HEK293T (cell line): ENCODE measurements around the gene ZNF205.
A peak's percentile ranks its signal among the peaks of the same experiment; 100 is the strongest.

ENCODE experiments used
- CTCF ChIA-PET: fragments of 350-600 bp; formaldehyde crosslinking; extraction: SDS; loops from one replicate; lab custom pipeline; 2021; ENCODE audit warnings: antibody characterized with exemption, inconsistent platforms; lab: Yijun Ruan, JAX
- POLR2A ChIA-PET: fragments of 350-600 bp; formaldehyde crosslinking; extraction: SDS; loops from one replicate; lab custom pipeline; 2020; ENCODE audit warnings: antibody characterized with exemption, inconsistent platforms; lab: Yijun Ruan, JAX
- DNase-seq: peaks from one replicate; pipeline ENCODE4 v3.0.0; 2012; ENCODE audit warnings: mixed read lengths; ENCODE audit errors: extremely low spot score
- ARNT ChIP-seq: fragments of 450-650 bp; IDR thresholded peaks from 2 replicates; pipeline ENCODE4 v1.6.1; 2017; ENCODE audit warnings: mild to moderate bottlenecking
- BHLHE40 ChIP-seq: fragments of 450-650 bp; IDR thresholded peaks from 2 replicates; pipeline ENCODE4 v1.6.1; 2016; ENCODE audit warnings: mild to moderate bottlenecking, moderate library complexity, borderline replicate concordance
- CTBP1 ChIP-seq: fragments of 450-650 bp; IDR thresholded peaks from 2 replicates; pipeline ENCODE4 v1.6.1; 2016; ENCODE audit warnings: borderline replicate concordance
- ELF4 ChIP-seq: fragments of 450-650 bp; IDR thresholded peaks from 2 replicates; pipeline ENCODE4 v1.6.1; 2017; ENCODE audit warnings: antibody characterized with exemption
- FOXA1 ChIP-seq: fragments of 450-650 bp; IDR thresholded peaks from 2 replicates; pipeline ENCODE4 v1.6.1; 2016; ENCODE audit warnings: mild to moderate bottlenecking
- FOXK2 ChIP-seq: fragments of 450-650 bp; IDR thresholded peaks from 2 replicates; pipeline ENCODE4 v1.6.1; 2016; ENCODE audit warnings: mild to moderate bottlenecking
- FOXM1 ChIP-seq: fragments of 450-650 bp; IDR thresholded peaks from 2 replicates; pipeline ENCODE4 v1.6.1; 2017; ENCODE audit warnings: mild to moderate bottlenecking, borderline replicate concordance
- HDGF ChIP-seq: fragments of 450-650 bp; IDR thresholded peaks from 2 replicates; pipeline ENCODE4 v1.6.1; 2017; ENCODE audit warnings: antibody characterized with exemption, borderline replicate concordance
- L3MBTL2 ChIP-seq: fragments of 450-650 bp; conservative IDR thresholded peaks from 2 replicates; pipeline ENCODE4 v1.6.1; 2016; ENCODE audit warnings: mild to moderate bottlenecking
- LEF1 ChIP-seq: fragments of 450-650 bp; IDR thresholded peaks from 2 replicates; pipeline ENCODE4 v1.6.1; 2017; ENCODE audit warnings: mild to moderate bottlenecking, borderline replicate concordance
- NFRKB ChIP-seq: fragments of 450-650 bp; IDR thresholded peaks from 2 replicates; pipeline ENCODE4 v1.6.1; 2016; ENCODE audit warnings: mild to moderate bottlenecking, moderate library complexity
- SP1 ChIP-seq: fragments of 450-650 bp; IDR thresholded peaks from 2 replicates; pipeline ENCODE4 v1.6.1; 2017
- SUZ12 ChIP-seq: fragments of 450-650 bp; IDR thresholded peaks from 2 replicates; pipeline ENCODE4 v1.6.1; 2016; ENCODE audit warnings: mild to moderate bottlenecking
- TARDBP ChIP-seq: fragments of 450-650 bp; IDR thresholded peaks from 2 replicates; pipeline ENCODE4 v1.6.1; 2016
- ZNF384 ChIP-seq: fragments of 450-650 bp; IDR thresholded peaks from 2 replicates; pipeline ENCODE4 v1.6.1; 2016
- TF ChIP-seq, protein P1 (sequence below): fragments of 450-650 bp; IDR thresholded peaks from 2 replicates; pipeline ENCODE4 v1.6.1; 2016

The ZNF205 gene

DNA sequence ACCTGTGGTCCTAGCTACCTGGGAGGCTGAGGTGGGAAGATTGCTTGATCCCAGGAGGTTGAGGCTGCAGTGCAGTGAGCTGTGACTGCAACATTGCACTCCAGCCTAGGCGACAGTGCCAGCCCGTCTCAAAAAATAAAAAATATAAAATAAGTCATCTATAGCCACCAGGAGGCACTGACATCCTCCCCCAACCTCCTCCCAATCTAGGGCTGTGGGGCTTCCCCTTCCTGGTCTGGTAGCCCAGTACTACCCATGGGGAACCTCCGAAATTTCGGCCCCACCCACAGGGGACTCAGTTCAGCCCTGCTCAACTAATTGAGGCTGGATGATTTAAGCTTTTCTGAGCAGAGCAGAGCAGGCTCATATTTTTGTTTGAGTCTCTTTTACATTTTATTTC is 16.5 kb upstream of the ZNF205 start:
- TF ChIP-seq TARDBP = no peak
- TF ChIP-seq ZNF384 = 0 out of 2 replicates have a peak, but pooled peaks have one; percentile 27
- POLR2A ChIA-PET = no interaction called here
- CTCF ChIA-PET = interaction anchor here (0.7 to 1.3 kb wide), 3 partner anchors 37 to 53 kb away, joined by 3 to 5 read pairs (median 4); no protein-coding TSS in a partner anchor
- DNase-seq = no peak

DNA sequence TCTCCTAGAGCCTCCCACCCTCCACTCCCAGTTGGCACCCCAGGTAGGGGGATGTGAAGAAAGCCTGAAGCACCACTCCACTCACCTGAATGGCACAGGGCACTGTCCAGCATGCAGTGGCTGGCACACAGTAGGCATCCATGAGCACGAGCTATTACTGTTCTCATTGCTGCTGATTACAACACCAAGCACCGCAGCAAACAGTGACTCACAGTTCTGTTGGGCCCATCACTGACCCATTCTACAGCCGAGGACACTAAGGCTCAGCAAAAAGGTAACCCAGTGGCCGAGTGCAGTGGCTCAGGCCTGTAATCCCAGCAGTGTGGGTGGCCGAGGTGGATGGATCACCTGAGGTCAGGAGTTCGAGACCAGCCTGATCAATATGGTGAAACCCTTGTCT is 16.0 kb upstream of the ZNF205 start:
- no peak for TF ChIP-seq BHLHE40
- TF ChIP-seq NFRKB = no peak
- no peak for TF ChIP-seq HDGF
- TF ChIP-seq CTBP1 = no peak
- TF ChIP-seq FOXM1 = no peak
- TF ChIP-seq, protein P1, sequence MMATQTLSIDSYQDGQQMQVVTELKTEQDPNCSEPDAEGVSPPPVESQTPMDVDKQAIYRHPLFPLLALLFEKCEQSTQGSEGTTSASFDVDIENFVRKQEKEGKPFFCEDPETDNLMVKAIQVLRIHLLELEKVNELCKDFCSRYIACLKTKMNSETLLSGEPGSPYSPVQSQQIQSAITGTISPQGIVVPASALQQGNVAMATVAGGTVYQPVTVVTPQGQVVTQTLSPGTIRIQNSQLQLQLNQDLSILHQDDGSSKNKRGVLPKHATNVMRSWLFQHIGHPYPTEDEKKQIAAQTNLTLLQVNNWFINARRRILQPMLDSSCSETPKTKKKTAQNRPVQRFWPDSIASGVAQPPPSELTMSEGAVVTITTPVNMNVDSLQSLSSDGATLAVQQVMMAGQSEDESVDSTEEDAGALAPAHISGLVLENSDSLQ = no peak
- no peak for TF ChIP-seq LEF1
- TF ChIP-seq L3MBTL2 = no peak
- no peak for TF ChIP-seq ELF4
- no peak for TF ChIP-seq TARDBP
- TF ChIP-seq SP1 = no peak
- no peak for TF ChIP-seq SUZ12
- TF ChIP-seq FOXA1 = no peak
- DNase-seq = no peak
- CTCF ChIA-PET = interaction anchor here (1.3 kb wide), 1 partner anchor 37 kb away, joined by 5 read pairs; no protein-coding TSS in a partner anchor
- POLR2A ChIA-PET = no interaction called here

DNA sequence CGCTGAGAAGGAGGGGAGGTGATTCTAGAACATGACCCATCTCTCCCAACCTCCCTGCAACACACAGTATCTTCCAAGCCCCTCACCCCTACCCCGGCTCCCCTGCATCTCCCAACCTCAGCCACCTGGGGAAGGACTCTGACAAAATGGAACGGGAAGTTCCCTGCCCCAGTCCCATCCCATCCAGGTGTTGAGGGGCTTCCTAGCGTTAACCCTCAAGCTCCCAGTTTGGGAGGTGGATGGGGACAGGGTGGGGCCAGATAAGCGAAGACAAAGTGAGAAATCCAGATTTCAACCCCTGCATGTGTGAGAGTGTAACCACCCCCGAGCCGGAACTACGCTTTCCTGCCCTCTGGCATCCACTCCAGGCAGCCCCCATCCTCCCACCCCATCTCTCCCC is 15.1 kb upstream of the ZNF205 start:
- CTCF ChIA-PET = interaction anchor here (1.9 to 2.7 kb wide), 2 partner anchors 32 to 38 kb away, joined by 5 to 14 read pairs; no protein-coding TSS in a partner anchor
- POLR2A ChIA-PET = interaction anchor here (1.2 to 1.6 kb wide), 2 partner anchors 38 to 52 kb away, joined by 5 to 6 read pairs; no protein-coding TSS in a partner anchor
- DNase-seq = no peak
- TF ChIP-seq SP1 (no peak), NFRKB (no peak), ELF4 (no peak), BHLHE40 (no peak), FOXA1 (no peak), LEF1 (no peak), ZNF384 (no peak), ARNT (no peak), FOXM1 (no peak), SUZ12 (no peak), L3MBTL2 (no peak), CTBP1 (no peak), FOXK2 (no peak), HDGF (no peak), TARDBP (no peak)
- TF ChIP-seq, protein P1 = no peak

DNA sequence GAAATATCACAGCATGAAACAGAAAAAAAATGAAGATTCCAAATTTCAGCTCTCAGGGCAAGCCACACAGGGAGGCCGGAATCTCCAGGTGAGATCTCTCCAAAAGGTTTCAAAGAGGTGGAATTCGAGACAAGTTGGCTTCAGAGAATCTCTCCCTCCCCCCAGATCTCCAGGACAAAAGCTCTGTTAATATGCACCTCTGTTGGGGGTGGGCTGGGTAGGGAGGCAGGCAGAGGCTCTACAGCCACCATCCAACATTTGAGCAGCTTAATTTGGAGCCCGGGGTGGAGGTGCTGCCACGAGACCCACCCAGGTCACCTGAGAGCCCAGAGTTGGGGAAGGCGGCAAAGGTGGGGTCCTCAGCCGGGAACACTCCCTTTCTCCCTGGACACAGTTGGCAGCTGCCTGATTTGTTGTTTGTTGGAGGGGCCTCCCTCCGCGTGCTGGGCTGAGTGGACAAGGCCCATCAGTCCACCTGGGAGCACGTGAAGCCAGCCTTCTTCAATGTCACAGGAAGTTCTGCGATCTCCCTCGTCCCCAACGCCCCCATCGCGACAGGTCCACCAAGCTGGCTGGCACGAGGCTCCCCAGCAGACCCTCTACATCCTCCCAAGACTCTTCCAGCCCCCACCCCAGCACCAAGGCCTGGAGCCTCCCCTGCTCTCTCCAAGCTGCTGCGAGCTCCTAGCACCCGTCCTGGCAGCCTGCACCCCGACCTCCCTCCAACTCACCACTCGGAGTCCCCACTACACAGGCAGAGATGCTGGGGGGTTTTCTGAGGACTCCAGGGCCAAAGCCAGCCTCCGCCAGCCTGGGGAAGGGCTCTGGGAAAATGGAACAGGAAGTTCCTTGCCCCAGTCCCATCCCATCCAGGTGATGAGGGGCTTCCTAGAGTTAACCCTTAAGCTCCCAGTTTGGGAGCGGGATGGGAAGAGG is 13.7 kb upstream of the ZNF205 start, which contains the start of gene ZSCAN10:
ZSCAN10 (minus strand) TSS at position 836 of the 936 bp plus-strand sequence. CDS start 6,357 bp downstream, outside the sequence.
- no peak for DNase-seq
- CTCF ChIA-PET = interaction anchor here (0.7 to 2.7 kb wide), 5 partner anchors 31 to 67 kb away, joined by 3 to 14 read pairs (median 5); no protein-coding TSS in a partner anchor
- POLR2A ChIA-PET = interaction anchor here (0.7 to 1.9 kb wide), 7 partner anchors 15 to 345 kb away, joined by 3 to 5 read pairs (median 3); partner anchors contain the start of genes NAA60, ZNF213 and ZNF597
- TF ChIP-seq SP1 = no peak
- TF ChIP-seq ZNF384 = no peak
- no peak for TF ChIP-seq L3MBTL2
- TF ChIP-seq FOXM1 = no peak
- no peak for TF ChIP-seq TARDBP
- no peak for TF ChIP-seq NFRKB
- no peak for TF ChIP-seq LEF1
- no peak for TF ChIP-seq BHLHE40
- no peak for TF ChIP-seq CTBP1
- no peak for TF ChIP-seq ELF4
- TF ChIP-seq ARNT = no peak
- TF ChIP-seq SUZ12 = no peak
- TF ChIP-seq, protein P1 = no peak
- TF ChIP-seq FOXK2 = no peak
- TF ChIP-seq FOXA1 = no peak
- TF ChIP-seq HDGF = no peak

DNA sequence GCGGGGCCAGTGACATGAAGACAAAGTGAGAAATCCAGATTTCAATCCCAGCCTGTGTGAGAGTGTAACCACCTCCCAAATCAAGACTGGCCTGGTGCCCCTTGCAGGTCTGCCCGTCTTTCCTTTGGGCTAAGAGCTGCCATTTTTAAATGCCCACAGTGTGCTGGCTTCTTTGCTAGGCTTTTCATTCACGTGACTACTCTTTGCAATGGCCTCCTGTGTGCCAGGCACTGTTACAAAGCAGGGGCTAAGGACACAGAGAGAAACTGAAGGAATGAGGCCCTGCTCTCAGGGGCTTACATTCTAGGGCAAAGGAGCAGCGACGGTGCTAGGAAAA is 13.0 kb upstream of the ZNF205 start:
- CTCF ChIA-PET = interaction anchor here (1.9 to 2.7 kb wide), 2 partner anchors 30 to 40 kb away, joined by 5 to 14 read pairs; no protein-coding TSS in a partner anchor
- TF ChIP-seq FOXK2 (no peak), BHLHE40 (no peak), L3MBTL2 (no peak), CTBP1 (no peak), ARNT (no peak), FOXA1 (no peak), NFRKB (no peak), TARDBP (no peak), SUZ12 (no peak), FOXM1 (no peak), SP1 (no peak), ZNF384 (no peak), HDGF (no peak), LEF1 (no peak), ELF4 (no peak)
- TF ChIP-seq, protein P1 = no peak
- DNase-seq = no peak
- POLR2A ChIA-PET = interaction anchor here (0.7 to 1.9 kb wide), 3 partner anchors 30 to 344 kb away, joined by 3 to 4 read pairs (median 4); partner anchors contain the start of genes NAA60 and ZNF597
